A673 (cell line): ENCODE results near the gene SERPINH1.

Experiments used
- CTCF ChIP-seq: fragments of 300-800, 200-600 bp; sonication (generic); conservative IDR thresholded peaks from 2 replicates; pipeline ENCODE4 v1.5.1; 2017; ENCODE audit warnings: low read depth, mild to moderate bottlenecking, antibody characterized with exemption, low read length, moderate library complexity, mixed read lengths
- EZH2 ChIP-seq: fragments of 200-600 bp; sonication (generic); IDR thresholded peaks from 2 replicates; pipeline ENCODE4 v1.6.1; 2017; ENCODE audit warnings: borderline replicate concordance, low read depth, mild to moderate bottlenecking, mixed read lengths, antibody characterized with exemption, low read length; ENCODE audit not compliant: poor library complexity, severe bottlenecking

GRCh38 chr11:75557666-75558494 is 4.2 kb upstream of the SERPINH1 start:
- TF ChIP-seq CTCF (no peak), EZH2 (no peak)
